Measurements from ENCODE around the gene TREML2. TPM values are rescaled to one million over a fixed set of nuclear protein-coding genes. Genes with fewer than 3 reads are reported as not detected.
A peak's percentile ranks its signal among the peaks of the same experiment; 100 is the strongest.

TREML2 gene
- total and polyA plus RNA-seq, 9 of the 15 experiments (the other 6 are each of a cell fraction or from before 2014, with no cell fraction given): 0.20 to 2.9 (median 1.4) TPM

GRCh38 chr6:41171908-41172307, 29.0 kb downstream of the TREML2 start (continued):
- TF ChIP-seq, protein P1, sequence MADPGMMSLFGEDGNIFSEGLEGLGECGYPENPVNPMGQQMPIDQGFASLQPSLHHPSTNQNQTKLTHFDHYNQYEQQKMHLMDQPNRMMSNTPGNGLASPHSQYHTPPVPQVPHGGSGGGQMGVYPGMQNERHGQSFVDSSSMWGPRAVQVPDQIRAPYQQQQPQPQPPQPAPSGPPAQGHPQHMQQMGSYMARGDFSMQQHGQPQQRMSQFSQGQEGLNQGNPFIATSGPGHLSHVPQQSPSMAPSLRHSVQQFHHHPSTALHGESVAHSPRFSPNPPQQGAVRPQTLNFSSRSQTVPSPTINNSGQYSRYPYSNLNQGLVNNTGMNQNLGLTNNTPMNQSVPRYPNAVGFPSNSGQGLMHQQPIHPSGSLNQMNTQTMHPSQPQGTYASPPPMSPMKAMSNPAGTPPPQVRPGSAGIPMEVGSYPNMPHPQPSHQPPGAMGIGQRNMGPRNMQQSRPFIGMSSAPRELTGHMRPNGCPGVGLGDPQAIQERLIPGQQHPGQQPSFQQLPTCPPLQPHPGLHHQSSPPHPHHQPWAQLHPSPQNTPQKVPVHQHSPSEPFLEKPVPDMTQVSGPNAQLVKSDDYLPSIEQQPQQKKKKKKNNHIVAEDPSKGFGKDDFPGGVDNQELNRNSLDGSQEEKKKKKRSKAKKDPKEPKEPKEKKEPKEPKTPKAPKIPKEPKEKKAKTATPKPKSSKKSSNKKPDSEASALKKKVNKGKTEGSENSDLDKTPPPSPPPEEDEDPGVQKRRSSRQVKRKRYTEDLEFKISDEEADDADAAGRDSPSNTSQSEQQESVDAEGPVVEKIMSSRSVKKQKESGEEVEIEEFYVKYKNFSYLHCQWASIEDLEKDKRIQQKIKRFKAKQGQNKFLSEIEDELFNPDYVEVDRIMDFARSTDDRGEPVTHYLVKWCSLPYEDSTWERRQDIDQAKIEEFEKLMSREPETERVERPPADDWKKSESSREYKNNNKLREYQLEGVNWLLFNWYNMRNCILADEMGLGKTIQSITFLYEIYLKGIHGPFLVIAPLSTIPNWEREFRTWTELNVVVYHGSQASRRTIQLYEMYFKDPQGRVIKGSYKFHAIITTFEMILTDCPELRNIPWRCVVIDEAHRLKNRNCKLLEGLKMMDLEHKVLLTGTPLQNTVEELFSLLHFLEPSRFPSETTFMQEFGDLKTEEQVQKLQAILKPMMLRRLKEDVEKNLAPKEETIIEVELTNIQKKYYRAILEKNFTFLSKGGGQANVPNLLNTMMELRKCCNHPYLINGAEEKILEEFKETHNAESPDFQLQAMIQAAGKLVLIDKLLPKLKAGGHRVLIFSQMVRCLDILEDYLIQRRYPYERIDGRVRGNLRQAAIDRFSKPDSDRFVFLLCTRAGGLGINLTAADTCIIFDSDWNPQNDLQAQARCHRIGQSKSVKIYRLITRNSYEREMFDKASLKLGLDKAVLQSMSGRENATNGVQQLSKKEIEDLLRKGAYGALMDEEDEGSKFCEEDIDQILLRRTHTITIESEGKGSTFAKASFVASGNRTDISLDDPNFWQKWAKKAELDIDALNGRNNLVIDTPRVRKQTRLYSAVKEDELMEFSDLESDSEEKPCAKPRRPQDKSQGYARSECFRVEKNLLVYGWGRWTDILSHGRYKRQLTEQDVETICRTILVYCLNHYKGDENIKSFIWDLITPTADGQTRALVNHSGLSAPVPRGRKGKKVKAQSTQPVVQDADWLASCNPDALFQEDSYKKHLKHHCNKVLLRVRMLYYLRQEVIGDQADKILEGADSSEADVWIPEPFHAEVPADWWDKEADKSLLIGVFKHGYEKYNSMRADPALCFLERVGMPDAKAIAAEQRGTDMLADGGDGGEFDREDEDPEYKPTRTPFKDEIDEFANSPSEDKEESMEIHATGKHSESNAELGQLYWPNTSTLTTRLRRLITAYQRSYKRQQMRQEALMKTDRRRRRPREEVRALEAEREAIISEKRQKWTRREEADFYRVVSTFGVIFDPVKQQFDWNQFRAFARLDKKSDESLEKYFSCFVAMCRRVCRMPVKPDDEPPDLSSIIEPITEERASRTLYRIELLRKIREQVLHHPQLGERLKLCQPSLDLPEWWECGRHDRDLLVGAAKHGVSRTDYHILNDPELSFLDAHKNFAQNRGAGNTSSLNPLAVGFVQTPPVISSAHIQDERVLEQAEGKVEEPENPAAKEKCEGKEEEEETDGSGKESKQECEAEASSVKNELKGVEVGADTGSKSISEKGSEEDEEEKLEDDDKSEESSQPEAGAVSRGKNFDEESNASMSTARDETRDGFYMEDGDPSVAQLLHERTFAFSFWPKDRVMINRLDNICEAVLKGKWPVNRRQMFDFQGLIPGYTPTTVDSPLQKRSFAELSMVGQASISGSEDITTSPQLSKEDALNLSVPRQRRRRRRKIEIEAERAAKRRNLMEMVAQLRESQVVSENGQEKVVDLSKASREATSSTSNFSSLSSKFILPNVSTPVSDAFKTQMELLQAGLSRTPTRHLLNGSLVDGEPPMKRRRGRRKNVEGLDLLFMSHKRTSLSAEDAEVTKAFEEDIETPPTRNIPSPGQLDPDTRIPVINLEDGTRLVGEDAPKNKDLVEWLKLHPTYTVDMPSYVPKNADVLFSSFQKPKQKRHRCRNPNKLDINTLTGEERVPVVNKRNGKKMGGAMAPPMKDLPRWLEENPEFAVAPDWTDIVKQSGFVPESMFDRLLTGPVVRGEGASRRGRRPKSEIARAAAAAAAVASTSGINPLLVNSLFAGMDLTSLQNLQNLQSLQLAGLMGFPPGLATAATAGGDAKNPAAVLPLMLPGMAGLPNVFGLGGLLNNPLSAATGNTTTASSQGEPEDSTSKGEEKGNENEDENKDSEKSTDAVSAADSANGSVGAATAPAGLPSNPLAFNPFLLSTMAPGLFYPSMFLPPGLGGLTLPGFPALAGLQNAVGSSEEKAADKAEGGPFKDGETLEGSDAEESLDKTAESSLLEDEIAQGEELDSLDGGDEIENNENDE (IDR thresholded peaks at IDR 0.05; ENCODE audit: low read depth, low read length): no peak
- TF ChIP-seq SMAD4 (CRISPR knock-in tag; conservative IDR thresholded peaks at IDR 0.05) (no peak), PHTF2 (CRISPR knock-in tag; IDR thresholded peaks at IDR 0.05) (no peak), POLR3A (IDR thresholded peaks at IDR 0.05; ENCODE audit: borderline replicate concordance, extremely low read depth, insufficient read depth, insufficient read length) (no peak), ARID1B (IDR thresholded peaks at IDR 0.05) (peak; percentile 74), ZKSCAN3 (CRISPR knock-in tag; IDR thresholded peaks at IDR 0.05) (no peak), ZBTB12 (CRISPR knock-in tag; IDR thresholded peaks at IDR 0.05) (no peak)
- TF ChIP-seq, protein P2, sequence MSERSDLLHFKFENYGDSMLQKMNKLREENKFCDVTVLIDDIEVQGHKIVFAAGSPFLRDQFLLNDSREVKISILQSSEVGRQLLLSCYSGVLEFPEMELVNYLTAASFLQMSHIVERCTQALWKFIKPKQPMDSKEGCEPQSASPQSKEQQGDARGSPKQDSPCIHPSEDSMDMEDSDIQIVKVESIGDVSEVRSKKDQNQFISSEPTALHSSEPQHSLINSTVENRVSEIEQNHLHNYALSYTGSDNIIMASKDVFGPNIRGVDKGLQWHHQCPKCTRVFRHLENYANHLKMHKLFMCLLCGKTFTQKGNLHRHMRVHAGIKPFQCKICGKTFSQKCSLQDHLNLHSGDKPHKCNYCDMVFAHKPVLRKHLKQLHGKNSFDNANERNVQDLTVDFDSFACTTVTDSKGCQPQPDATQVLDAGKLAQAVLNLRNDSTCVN (CRISPR knock-in tag; IDR thresholded peaks at IDR 0.05): no peak
- TF ChIP-seq, protein P3, sequence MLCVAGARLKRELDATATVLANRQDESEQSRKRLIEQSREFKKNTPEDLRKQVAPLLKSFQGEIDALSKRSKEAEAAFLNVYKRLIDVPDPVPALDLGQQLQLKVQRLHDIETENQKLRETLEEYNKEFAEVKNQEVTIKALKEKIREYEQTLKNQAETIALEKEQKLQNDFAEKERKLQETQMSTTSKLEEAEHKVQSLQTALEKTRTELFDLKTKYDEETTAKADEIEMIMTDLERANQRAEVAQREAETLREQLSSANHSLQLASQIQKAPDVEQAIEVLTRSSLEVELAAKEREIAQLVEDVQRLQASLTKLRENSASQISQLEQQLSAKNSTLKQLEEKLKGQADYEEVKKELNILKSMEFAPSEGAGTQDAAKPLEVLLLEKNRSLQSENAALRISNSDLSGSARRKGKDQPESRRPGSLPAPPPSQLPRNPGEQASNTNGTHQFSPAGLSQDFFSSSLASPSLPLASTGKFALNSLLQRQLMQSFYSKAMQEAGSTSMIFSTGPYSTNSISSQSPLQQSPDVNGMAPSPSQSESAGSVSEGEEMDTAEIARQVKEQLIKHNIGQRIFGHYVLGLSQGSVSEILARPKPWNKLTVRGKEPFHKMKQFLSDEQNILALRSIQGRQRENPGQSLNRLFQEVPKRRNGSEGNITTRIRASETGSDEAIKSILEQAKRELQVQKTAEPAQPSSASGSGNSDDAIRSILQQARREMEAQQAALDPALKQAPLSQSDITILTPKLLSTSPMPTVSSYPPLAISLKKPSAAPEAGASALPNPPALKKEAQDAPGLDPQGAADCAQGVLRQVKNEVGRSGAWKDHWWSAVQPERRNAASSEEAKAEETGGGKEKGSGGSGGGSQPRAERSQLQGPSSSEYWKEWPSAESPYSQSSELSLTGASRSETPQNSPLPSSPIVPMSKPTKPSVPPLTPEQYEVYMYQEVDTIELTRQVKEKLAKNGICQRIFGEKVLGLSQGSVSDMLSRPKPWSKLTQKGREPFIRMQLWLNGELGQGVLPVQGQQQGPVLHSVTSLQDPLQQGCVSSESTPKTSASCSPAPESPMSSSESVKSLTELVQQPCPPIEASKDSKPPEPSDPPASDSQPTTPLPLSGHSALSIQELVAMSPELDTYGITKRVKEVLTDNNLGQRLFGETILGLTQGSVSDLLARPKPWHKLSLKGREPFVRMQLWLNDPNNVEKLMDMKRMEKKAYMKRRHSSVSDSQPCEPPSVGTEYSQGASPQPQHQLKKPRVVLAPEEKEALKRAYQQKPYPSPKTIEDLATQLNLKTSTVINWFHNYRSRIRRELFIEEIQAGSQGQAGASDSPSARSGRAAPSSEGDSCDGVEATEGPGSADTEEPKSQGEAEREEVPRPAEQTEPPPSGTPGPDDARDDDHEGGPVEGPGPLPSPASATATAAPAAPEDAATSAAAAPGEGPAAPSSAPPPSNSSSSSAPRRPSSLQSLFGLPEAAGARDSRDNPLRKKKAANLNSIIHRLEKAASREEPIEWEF (CRISPR knock-in tag; IDR thresholded peaks at IDR 0.05): no peak

Data from K562 (cell line).